ENCODE measurements around the gene HSD11B2.

Gene HSD11B2

GRCh38 chr16:67436640-67437193 lies 5.8 kb downstream of the HSD11B2 start:
- DNase-seq, result no peak

- no peak for DNase-seq
These were observed 6.6 kb downstream of the HSD11B2 start for GRCh38 chr16:67437513-67437912.

- DNase-seq, result no peak
These were observed 7.3 kb downstream of the HSD11B2 start for GRCh38 chr16:67438098-67438791.

- DNase-seq, result no peak
These were observed 8.0 kb downstream of the HSD11B2 start for GRCh38 chr16:67438824-67439393.

GRCh38 chr16:67441271-67441753 lies 10.4 kb downstream of the HSD11B2 start:
- DNase-seq, result no peak

- no peak for DNase-seq
These were observed 11.0 kb downstream of the HSD11B2 start for GRCh38 chr16:67441907-67442306.

GRCh38 chr16:67442581-67443255 lies 11.8 kb downstream of the HSD11B2 start:
- DNase-seq, result no peak

- no peak for DNase-seq
These were observed 12.3 kb downstream of the HSD11B2 start for GRCh38 chr16:67443265-67443664.

- no peak for DNase-seq
These were observed 13.6 kb downstream of the HSD11B2 start for GRCh38 chr16:67444259-67445125.

- no peak for DNase-seq
These were observed 14.2 kb downstream of the HSD11B2 start for GRCh38 chr16:67445126-67445426.

GRCh38 chr16:67445441-67445912 lies 14.6 kb downstream of the HSD11B2 start:
- DNase-seq, result no peak

GRCh38 chr16:67445913-67446907 lies 15.3 kb downstream of the HSD11B2 start:
- no peak for DNase-seq

GRCh38 chr16:67446968-67447507 lies 16.1 kb downstream of the HSD11B2 start:
- no peak for DNase-seq

- DNase-seq, result peak; percentile 68
These were observed 16.7 kb downstream of the HSD11B2 start for GRCh38 chr16:67447508-67448076.

- DNase-seq, result no peak
These were observed 17.7 kb downstream of the HSD11B2 start for GRCh38 chr16:67448580-67448979.

- DNase-seq, result no peak
These were observed 18.4 kb downstream of the HSD11B2 start for GRCh38 chr16:67449336-67449735.

- DNase-seq, result no peak
These were observed 18.8 kb downstream of the HSD11B2 start for GRCh38 chr16:67449739-67450138.

GRCh38 chr16:67451061-67451703 lies 20.3 kb downstream of the HSD11B2 start:
- DNase-seq, result no peak

GRCh38 chr16:67451704-67452435 lies 20.9 kb downstream of the HSD11B2 start:
- DNase-seq, result no peak

- no peak for DNase-seq
These were observed 23.2 kb downstream of the HSD11B2 start for GRCh38 chr16:67454104-67454503.
